Pons (tissue), 1 donor: ENCODE results near the gene STK24.

ENCODE experiments used
- DNase-seq: peaks from one replicate; pipeline ENCODE4 v3.0.0-alpha.2; 2016; ENCODE audit warnings: low spot score

The STK24 gene

DNA sequence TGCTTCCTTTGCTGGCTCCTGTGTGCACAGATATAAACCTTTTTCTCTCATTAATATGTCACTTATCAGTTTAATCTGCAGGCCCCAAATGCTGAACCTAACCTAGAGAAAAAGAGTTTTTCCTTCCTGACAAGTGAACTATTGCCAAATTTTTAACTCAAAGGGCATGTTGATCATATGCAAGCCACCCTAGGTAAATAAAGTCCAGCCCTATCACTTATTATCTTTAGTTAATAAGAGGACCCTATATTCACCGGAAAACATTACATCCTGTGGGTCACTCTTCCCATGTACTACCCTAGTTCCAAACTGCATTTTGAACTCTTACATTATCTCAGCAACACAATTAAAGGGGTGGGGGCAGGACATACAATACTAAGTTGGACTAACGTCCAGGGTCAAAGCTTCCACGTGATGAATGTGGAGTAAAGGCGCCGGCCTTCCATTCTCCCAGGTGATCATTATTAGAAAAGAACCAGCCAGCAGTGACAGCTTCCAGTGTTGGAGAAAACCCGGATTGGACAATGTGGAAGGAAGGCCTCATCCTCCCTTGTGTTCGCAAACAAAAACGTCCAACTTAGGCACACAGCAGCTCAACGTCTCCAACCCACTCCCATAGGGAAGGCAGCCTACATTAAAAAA, 86.6 kb downstream of the STK24 start:
- DNase-seq = no peak

DNA sequence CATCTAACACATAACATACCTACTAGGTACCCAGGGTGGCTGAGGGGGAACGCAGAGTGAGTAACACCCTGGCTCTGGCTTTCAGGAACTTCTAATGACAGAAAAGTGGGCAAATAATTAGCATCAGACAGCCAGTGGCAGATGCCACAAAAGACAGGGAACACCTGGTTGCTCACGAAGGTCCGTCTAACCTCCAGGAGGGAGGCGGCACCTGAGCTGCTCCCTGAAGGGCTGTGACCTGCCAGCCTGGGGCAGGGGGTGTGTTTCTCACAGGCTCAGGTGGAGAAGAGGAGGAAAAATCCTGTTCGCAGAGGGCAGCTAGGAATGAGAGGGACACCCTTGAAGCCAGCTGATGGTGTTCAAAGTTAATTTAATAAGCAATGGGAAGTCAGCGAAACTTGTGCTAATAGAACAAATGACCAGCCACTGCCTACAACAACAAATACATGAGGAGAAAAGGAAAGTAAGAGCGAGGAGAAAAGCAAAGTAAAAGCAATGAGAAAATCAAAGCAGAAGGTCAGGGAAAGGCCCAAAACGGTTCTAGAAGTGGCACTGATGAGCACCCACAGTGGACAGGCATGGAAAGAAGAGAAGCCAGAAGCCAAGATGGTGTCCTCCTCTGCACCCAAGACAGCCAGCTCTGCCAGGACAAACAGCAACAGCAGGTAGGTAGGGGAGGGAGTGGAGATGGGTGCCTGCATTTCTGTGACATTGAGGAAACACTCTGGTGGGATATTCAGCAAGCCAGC, 87.3 kb downstream of the STK24 start:
- DNase-seq = no peak

DNA sequence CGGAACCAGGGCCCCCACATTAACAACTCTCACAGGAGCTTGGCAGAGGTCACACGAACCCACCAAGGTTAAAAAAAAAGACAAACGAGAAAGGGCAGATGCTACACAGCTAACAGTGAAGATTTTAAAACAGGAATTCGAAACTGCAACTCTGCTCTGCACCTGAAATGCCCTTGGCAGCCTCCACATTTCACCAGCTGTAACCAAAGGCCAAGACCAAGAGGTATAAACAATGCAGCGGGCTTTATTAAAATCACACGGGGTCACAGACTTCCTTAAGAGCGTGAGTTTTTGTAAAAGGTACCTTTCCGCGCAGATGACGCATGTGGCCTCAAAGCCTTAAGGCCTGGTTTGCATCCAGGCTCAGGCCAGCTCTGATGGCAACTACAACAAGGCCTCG, 88.2 kb downstream of the STK24 start:
- no peak for DNase-seq

DNA sequence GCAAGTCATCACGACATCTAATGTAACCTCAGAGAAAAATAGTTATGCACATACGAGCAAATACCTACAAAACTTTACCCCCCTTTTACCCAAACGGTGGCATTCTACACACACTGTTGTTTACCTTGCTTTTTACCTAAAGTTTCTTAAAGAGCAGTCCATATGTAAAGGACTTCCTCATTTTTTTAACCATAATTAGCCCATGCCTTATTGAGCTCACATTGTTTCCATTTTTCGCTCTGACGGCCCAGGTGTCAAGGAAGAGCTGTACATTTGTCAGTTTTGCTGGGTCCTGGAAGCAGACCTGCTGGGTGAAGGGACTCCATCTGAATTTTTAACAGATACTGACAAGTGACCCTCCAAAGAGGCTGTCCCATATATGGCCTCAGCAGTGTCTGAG, 89.4 kb downstream of the STK24 start:
- no peak for DNase-seq

DNA sequence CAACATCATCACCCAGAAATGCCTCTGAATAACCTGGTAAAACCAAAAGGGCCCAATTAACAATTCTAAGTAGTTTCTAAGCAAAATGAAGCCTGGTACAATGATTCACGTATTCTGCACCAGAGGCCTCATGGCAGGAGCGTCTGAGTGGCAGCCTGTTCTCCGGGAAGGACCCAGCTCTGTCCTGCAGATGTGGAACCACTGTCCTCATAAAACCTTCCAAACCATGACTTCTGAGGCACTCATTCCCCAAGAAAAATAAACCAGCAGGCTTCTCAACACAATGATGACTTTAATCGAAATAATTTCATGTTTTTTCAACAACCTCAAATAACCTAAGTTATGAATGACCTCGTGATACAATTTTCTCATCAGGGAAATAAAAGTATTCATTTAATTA, 89.9 kb downstream of the STK24 start:
- no peak for DNase-seq

DNA sequence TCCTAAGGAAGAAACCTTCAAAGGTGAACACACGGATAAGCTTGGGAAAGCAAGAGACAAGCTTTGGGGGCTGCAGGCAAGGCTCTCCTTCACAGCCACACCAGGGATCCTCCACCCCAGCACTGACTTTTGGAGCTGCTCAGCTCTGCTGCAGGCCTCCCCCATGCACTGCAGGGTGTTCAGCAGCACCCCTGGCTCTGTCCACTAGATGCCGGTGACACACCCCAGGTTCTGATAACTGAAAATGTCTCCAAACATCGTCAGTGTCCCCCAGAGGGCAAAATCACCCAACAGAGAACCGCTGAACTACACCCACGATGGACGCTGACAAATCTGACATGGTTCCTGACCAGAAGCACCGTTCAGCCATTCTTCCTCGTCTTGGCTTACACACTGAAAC, 90.5 kb downstream of the STK24 start:
- no peak for DNase-seq

DNA sequence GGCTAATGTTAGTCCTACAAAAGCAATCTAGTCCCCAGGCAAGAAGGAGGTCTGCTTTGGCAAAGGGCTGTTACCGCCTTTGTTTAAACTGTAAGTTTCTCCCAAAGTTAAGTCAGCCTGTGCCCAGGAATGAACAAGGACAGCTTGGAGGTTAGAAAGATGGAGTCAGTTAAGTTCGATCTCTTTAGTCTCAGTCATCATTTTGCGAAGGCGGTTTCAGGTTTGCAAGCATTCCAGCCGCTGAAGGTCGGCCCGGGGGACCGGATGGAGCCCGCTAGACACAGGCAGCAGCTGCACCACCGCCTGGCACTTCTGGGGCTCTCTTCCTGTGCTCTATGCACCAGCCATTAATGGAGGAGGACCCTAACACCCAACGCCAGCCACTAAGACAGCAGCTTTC, 91.3 kb downstream of the STK24 start:
- DNase-seq = no peak

DNA sequence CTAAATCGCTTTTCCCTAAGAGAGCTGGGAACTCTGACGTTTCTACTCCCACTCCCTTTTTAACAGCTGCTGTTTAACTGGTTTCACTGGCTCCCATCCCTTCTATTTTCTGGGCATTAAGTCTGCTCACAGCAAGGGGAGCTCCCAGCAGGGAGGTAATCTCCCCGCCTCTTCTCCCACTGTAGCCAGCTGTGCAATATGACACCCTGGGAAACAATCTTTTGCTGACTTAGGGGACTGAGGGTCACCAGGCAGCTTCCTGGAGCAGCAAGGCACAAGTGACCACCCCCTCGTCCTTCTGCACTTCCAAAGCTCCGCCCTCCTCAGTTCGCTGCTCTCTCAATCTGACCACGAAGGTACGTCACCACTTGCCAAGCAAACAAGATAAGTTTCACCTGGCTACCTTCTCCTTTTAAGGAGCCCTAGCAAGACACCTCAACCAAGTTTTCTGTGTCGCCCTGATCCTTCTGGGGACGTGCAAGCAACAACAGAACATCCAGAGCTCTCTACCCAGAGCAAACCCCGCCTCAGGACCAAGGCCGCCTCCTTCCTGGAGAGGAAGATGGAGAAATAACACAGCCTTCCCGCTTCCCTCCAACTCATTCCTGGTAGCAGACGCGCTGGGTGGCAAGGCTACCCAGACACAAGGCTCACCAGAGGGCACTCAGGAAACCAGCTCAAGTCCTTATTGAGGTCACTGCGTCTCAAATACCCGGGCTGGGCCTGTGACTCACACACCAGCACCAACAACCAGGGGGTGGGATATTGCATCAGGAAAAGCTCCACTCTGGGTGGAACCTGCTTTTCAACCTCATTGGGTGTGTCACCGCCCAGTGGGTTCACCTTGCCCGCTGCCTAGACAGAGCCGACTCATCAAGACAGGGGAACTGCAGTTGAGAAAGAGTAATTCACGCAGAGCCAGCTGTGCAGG, 92.4 kb downstream of the STK24 start:
- no peak for DNase-seq

DNA sequence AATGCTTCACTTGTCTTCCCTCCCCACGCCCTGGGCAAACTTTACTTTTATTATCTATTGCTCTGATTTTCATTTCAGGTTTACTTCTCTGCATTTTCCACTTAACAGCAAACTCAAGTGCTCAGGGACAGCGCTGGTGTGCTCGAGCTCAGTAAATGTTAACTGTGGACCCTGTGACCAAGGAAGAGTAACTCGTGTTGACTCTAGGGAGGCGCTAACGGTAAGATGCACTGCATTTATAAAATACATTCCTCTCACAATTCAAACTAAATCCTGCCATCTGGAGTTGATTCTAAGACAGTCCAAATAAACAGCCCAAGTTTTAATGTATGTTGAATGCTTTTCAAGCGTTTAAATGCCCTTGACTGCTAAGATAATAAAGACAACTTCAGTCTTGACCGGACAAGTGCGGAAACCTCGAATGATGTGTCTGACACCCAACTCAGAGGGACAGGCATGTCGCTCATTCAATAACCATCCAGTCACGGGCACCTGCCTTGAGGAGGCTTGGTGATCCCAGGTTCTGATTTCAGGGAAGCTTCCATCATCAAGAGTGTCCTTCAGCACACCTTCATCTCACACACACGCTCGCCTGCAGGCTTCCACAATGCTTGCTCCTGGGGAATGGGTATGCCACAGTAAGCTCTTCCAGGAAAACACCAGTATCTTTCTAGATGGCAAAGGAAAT, 93.2 kb downstream of the STK24 start:
- DNase-seq = no peak

DNA sequence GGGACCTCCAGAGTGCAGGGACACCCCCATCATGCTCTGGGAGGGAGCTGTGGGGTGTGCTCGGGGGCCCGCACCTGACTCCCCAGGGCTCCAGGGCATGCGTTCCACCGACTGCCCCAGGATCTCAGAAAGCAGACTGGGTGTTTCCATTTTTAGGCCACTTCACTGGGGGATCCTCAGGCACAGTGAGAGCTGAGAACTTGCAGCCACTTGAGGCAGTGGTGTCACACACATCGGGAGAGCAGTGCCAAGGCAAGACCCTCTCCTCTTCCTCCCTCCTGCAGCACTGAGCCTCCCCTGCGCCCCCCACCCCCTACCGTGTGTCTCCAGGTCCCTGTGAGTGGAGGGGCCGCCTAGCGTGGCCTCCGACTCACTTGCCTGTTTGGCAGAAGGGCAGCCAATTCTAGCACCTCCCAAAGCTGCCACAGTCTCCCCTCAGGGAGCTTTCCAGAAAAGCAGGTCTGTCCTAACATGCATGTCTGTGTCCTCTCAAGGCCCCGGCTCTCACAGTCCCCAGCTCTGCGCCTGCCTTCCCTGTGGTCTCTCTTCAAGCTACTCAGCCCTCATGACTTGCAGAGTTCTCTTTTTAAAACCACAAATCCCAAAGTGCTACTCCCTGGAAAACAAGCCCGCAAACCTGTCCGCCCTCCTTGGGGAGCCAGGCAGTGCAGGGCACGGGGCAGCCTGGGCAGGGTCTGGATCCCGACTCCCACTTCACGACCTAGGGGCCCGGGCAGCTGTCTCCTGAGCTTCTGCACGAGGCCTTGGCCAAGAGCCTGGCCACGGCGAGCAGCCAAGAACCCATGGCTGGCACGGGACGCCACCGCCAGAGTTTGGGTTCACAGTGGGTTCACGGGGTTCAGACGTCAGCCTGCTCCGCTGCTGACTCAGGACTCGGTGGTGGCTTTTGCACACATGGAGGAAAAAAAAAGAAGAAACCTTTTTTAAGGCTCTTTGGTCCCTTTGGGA, 94.1 kb downstream of the STK24 start:
- DNase-seq = no peak

DNA sequence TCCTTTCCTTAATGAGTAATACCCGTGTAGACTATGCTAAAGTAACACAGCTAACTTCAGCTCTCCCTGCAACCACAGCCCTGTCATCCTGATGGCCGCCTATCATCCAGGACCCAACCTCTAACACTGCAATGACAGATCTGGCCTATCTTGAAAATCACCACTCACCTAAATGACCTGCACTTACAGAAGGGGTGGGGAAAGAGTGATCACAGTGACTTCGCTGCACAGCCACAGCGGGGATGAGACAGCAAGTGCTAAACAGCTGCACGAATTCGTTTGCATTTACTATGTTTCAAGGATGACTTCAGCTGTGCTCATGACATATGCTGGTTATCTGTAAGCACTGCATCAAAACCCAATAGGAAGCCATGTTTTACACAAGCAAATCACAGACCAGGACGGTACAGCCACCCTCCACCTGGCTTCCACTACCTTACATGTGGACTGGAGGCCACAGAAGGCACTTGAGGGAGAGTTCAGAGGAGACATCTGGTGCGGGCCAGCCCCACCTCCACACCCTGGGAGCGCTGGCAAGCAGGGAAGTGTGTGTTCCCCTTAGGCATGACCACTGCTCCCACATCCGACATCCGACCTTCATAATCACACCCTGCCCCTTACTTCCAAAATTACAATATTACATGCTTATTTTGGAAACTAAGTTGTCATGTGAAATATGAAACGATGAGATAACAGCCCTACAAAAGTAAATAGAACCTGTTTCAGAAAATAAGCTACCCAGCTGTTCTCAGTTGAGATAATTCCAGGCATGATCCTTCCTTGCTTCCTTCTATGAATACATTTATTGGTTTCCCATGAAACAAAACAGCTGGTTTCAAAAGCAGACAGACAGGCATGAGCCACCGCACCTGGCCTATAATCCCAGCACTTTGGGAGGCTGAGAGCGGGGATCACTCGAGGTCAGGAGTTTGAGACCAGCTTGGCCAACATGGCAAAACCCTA, 95.7 kb downstream of the STK24 start:
- no peak for DNase-seq

DNA sequence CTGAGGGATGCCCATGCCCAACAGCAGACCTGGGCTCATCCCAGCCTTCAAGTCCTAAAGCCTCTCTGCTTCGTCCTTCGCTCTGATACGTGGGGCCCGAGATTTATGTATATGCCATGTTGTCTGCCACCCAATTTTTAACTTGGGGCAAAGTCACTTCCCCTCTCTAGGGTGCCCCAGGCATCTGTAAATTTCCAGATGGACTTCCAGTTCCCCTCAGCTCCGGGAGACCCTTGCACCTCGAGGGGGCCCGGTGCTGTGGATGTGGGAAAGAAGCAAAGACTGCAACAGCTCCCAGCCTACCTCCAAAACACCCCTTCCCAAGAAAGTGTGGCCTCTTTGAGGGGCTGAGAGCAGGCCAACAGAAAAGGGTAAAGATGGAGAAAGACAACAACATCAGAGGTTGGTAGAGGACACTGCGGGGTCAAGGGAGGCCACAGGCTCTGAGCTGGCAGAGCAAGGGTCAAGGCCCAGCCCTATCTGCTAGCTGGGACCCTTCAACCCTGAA, 97.4 kb downstream of the STK24 start:
- no peak for DNase-seq

DNA sequence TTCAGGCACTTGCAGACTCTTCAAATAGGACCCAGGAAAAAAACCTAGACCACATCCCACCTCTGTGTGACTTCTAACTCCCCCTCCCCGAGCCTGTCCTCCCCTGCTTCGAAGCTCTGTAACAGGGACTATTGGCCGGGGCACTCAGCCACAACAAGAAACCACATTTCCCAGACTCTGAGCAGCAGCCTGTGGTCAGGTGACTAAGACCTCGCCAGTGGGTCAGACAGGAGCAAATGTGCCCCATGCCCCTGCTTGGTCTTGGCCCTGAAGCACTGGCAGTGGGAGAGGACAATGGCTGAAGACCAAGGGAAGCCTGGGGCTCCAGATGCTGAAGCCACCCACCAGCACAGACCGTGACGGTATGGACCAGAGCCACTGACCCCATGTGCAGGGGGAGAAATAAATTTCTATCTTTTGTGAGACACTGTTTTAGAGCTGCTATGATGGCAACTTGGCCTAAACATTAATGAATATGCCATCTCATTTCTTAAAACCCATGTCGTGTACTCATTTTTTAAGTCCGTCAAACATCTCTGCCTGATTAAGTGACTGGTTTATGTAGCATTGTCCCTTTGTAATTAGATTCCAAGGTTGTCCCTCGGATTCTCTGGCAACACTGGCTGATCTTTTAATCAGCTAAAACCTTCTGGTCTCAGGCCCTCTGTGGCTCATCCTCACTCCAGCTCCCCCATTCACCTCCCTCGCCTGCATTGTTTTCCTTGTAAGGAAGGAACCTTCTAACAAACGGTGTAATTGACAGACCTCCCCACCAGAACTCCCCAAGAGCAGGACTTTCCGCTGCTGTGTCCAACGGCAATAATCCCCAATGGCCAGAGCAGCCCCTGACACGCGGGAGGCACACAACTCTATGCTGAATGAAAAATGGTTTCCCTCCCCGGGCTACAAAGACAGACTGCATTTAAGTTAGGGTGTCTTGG, 98.4 kb downstream of the STK24 start:
- DNase-seq = no peak

DNA sequence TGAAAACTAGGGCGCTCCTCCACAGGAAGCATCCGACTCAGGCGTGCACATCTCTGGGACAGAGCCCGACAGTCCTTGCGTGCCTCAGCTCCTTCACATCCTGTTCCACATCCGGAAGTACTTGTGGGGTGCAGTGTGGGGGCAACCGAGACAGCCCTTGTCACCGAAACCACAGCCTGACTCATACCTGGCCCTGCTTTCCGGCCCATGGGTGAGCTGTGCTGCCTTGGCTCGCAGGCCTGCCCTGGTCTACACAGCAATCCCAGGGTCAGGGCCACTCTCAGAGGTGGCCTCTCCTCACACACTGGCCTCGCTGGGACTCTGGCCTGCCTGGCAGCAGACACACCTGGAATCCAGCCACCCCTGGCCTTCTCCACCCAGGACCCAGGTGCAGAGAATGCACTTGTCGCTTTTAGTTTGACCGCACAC, 100.4 kb downstream of the STK24 start:
- DNase-seq = no peak

DNA sequence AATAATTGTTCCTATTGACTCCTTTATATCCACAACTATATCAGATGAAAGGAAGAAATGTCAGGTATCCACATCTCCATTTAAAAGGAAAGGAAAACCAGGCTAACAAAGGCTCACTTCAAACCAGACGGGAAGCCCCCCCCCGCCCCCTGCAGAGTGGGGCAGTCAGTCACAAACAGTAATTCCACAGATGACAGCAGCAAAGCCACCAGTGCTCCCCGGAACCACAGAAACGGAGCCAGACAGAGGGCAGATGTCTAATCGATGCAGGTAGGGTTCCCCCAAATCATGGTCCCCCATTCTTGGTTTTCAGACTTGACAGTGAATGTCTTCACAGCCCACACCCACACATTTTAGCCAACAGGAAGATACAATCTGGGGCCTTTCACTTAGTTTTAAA, 100.8 kb downstream of the STK24 start:
- DNase-seq = no peak

DNA sequence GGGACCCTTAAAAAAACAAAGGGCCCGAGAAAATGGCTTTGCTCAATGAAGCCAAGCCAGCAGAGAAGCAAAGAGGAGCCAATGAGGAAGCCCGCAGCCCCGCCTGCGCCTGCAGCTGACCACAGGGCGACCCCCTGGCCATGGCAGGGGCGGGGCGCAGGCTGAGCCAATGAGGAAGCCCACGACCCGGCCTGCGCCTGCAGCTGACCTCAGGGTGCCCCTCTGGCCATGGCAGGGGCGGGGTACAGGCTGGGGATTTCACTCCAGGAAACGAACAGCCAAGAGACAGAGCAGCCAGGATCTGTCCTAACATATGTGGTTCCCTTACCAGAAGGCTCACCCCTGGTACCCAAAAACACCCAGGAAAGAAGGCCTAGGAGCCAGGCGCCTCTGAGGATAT, 101.4 kb downstream of the STK24 start:
- DNase-seq = no peak

DNA sequence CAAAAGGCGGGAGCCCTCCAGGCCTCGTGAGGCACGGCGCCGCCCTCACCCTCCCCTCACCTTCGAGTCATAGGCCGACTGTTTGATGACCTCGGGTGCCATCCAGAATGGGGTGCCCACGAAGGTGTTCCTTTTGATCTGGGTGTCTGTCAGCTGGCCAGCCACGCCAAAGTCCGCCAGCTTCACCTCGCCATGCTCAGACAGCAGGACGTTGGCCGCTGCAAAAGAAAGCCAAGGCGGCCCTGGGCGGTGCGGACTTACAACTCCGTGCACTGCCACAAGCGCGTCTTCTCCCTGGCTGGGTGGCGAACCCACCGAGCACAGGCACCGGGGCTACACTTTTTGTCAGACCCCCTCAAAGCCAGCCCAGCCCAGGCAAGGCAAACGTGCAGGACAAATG, 102.1 kb downstream of the STK24 start:
- no peak for DNase-seq

DNA sequence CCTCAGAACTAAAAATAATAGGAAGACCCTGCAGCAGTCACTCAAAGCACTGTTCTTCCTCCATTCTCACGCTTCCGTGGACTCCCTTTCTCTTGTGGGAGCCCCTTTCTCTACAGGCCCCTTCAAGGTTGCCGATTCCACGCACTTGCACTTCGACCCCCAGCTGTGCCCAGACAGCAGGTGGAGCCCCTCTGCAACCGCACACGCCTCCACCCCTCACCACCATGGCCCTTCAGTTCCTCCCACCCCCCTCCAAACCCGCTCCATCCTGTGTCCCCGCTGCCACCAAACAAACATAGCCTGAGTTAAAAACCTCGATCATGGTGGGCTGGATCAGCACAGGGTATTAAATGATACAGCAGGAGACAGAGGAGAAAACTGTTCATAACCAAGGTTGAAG, 102.6 kb downstream of the STK24 start:
- DNase-seq = no peak

DNA sequence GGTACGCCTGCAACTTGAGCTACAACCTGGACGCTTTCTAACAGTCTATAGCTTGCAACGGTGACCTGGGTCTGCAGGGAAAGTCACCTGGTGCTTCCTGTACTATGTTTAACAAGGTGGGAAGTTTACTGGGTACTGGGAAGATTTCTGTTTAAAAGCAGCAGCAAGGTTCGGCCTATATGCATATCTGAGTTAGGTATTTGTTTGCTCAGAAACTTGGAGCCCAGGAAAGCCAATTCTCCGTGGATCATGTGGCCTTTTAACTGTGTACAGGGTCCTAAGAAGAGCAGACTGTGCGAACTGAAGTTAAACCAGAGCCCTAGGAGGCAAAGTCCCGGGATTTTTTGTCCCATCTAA, 103.1 kb downstream of the STK24 start:
- DNase-seq = no peak
